MCF 10A (cell line): ENCODE data around the gene TANC1. TPM values are rescaled to one million over a fixed set of nuclear protein-coding genes. Genes with fewer than 3 reads are reported as not detected.

ENCODE experiments used
- BruUV-seq: library from RNA; stranded (reverse); fragments of 400-500 nt; replicated peaks from 2 replicates; lab custom pipeline; 2021; lab: Mats Ljungman, UMichigan
- CTCF ChIA-PET: fragments of 300-600 bp; sonication (Branson Sonifier 250); formaldehyde crosslinking; extraction: SDS; loops from one replicate; lab custom pipeline; 2021; ENCODE audit warnings: antibody characterized with exemption, inconsistent platforms; lab: Yijun Ruan, JAX
- POLR2A ChIA-PET: fragments of 300-600, 350-650 bp; sonication (Branson Sonifier 250); formaldehyde crosslinking; extraction: SDS; loops from one replicate; lab custom pipeline; 2020; ENCODE audit warnings: antibody characterized with exemption, inconsistent platforms; lab: Yijun Ruan, JAX
- DNase-seq: peaks from one replicate; pipeline ENCODE4 v3.0.0-alpha.2; 2018; ENCODE audit not compliant: unreplicated experiment
- H3K27ac Mint-ChIP-seq: one replicate; pipeline ENCODE4 v1.8.0; 2022; ENCODE audit warnings: mild to moderate bottlenecking, low read depth, mixed read lengths; ENCODE audit not compliant: unreplicated experiment
- H3K27me3 Mint-ChIP-seq: one replicate; pipeline ENCODE4 v1.8.0; 2022; ENCODE audit warnings: mixed read lengths; ENCODE audit not compliant: insufficient read depth, unreplicated experiment
- H3K36me3 Mint-ChIP-seq: one replicate; pipeline ENCODE4 v1.8.0; 2022; ENCODE audit warnings: mild to moderate bottlenecking, moderate library complexity, mixed read lengths; ENCODE audit not compliant: insufficient read depth, unreplicated experiment
- H3K4me1 Mint-ChIP-seq: one replicate; pipeline ENCODE4 v1.8.0; 2022; ENCODE audit warnings: mixed read lengths; ENCODE audit not compliant: insufficient read depth, unreplicated experiment
- H3K4me3 Mint-ChIP-seq: one replicate; pipeline ENCODE4 v1.8.0; 2022; ENCODE audit warnings: mild to moderate bottlenecking, moderate library complexity, mixed read lengths; ENCODE audit not compliant: unreplicated experiment
- H3K9me3 Mint-ChIP-seq: one replicate; pipeline ENCODE4 v1.8.0; 2022; ENCODE audit warnings: mixed read lengths; ENCODE audit not compliant: unreplicated experiment
- CTCF ChIP-seq: fragments of 200-600 bp; IDR thresholded peaks from one replicate; pipeline ENCODE4 v1.8.0; 2022; ENCODE audit warnings: antibody characterized with exemption, mild to moderate bottlenecking; ENCODE audit not compliant: unreplicated experiment
- intact Hi-C: fragments of 100-400 bp; cut with micrococcal nuclease; formaldehyde crosslinking; loops from 2 replicates; pipeline ENCODE4 v1.14.1; 2022
- total RNA-seq: library from RNA; stranded (reverse); gene quantifications from 2 replicates; pipeline ENCODE4 v1.2.3, GENCODE V29; 2022

TANC1 gene
- total RNA-seq, 1 experiment from 2014 or later = 35.3 TPM

- H3K27ac Mint-ChIP-seq = no peak overlapping the region
- no peaks in the 10 kb centered on the region for H3K9me3 Mint-ChIP-seq
- BruUV-seq = no TSS peak
- POLR2A ChIA-PET = interaction anchor here (1.1 to 1.8 kb wide), 2 partner anchors 14 to 108 kb away, joined by 4 to 8 read pairs; no protein-coding TSS in a partner anchor
- intact Hi-C loops = no loop called here
- H3K4me3 Mint-ChIP-seq = no peak overlapping the region
- H3K36me3 Mint-ChIP-seq = peaks cover 14% of the 10 kb centered on the region
- CTCF ChIA-PET = interaction anchor here (0.6 to 1.0 kb wide), 3 partner anchors 34 to 251 kb away, joined by 3 to 4 read pairs (median 3); no protein-coding TSS in a partner anchor
- H3K4me1 Mint-ChIP-seq = peaks cover 30% of the 10 kb centered on the region
- DNase-seq = no peak
- H3K27me3 Mint-ChIP-seq = no peaks in the 10 kb centered on the region
- TF ChIP-seq CTCF = no peak
Observed at GRCh38 chr2:159153063-159153462, 184.6 kb downstream of the TANC1 start.

- Mint-ChIP-seq H3K4me1 (peaks cover 30% of the 10 kb centered on the region), H3K36me3 (peaks cover 12% of the 10 kb centered on the region), H3K27ac (no peak overlapping the region), H3K9me3 (no peaks in the 10 kb centered on the region), H3K27me3 (no peaks in the 10 kb centered on the region), H3K4me3 (no peak overlapping the region)
- ChIA-PET POLR2A (interaction anchor here (1.1 to 1.8 kb wide), 2 partner anchors 15 to 109 kb away, joined by 4 to 8 read pairs; no protein-coding TSS in a partner anchor), CTCF (interaction anchor here (1.0 to 1.5 kb wide), 3 partner anchors 34 to 252 kb away, joined by 3 to 7 read pairs (median 4); no protein-coding TSS in a partner anchor)
- intact Hi-C loops = no loop called here
- no peak for DNase-seq
- no peak for TF ChIP-seq CTCF
- no TSS peak for BruUV-seq
Observed at GRCh38 chr2:159153463-159153862, 185.0 kb downstream of the TANC1 start.

- intact Hi-C loops = no loop called here
- ChIA-PET POLR2A (interaction anchor here (0.6 to 1.8 kb wide), 3 partner anchors 11 to 259 kb away, joined by 3 to 8 read pairs (median 5); no protein-coding TSS in a partner anchor), CTCF (interaction anchor here (0.6 to 1.5 kb wide), 3 partner anchors 35 to 251 kb away, joined by 3 to 7 read pairs (median 3); partner anchors contain the start of gene TANC1)
- H3K4me1 Mint-ChIP-seq = peaks cover 30% of the 10 kb centered on the region
- H3K9me3 Mint-ChIP-seq = no peaks in the 10 kb centered on the region
- no peak overlapping the region for H3K27ac Mint-ChIP-seq
- H3K36me3 Mint-ChIP-seq = peaks cover 12% of the 10 kb centered on the region
- TF ChIP-seq CTCF = no peak
- H3K27me3 Mint-ChIP-seq = no peaks in the 10 kb centered on the region
- DNase-seq = no peak
- no TSS peak for BruUV-seq
- H3K4me3 Mint-ChIP-seq = no peak overlapping the region
Observed at GRCh38 chr2:159153951-159154350, 185.5 kb downstream of the TANC1 start.

GRCh38 chr2:159154366-159154765 lies 185.9 kb downstream of the TANC1 start:
- DNase-seq = no peak
- H3K27me3 Mint-ChIP-seq = no peaks in the 10 kb centered on the region
- no peaks in the 10 kb centered on the region for H3K9me3 Mint-ChIP-seq
- no peak overlapping the region for H3K4me3 Mint-ChIP-seq
- H3K27ac Mint-ChIP-seq = no peak overlapping the region
- intact Hi-C loops = no loop called here
- TF ChIP-seq CTCF = no peak
- peaks cover 16% of the 10 kb centered on the region for H3K36me3 Mint-ChIP-seq
- POLR2A ChIA-PET = interaction anchor here (0.6 to 1.8 kb wide), 5 partner anchors 9 to 260 kb away, joined by 3 to 8 read pairs (median 3); no protein-coding TSS in a partner anchor
- peaks cover 30% of the 10 kb centered on the region for H3K4me1 Mint-ChIP-seq
- BruUV-seq = no TSS peak
- CTCF ChIA-PET = interaction anchor here (0.6 to 1.5 kb wide), 3 partner anchors 36 to 252 kb away, joined by 3 to 7 read pairs (median 3); partner anchors contain the start of gene TANC1
